ENCODE measurements around the gene NFATC2IP. TPM values are rescaled to one million over a fixed set of nuclear protein-coding genes. Genes with fewer than 3 reads are reported as not detected.
"Not testable (repeated sequence)": the region's sequence is repeated elsewhere in the genome, so short reads cannot be mapped to it uniquely, and the experiment has no call there.

NFATC2IP gene
- total RNA-seq, 1 donor from 2014 or later: 32.6 TPM

- DNase-seq (ENCODE audit: low read depth) (peak; percentile 66), FAIRE-seq (no peak)
- Mint-ChIP-seq H3K4me3 (ENCODE audit: unreplicated experiment) (peak overlapping the region; percentile 92), H3K9me3 (ENCODE audit: unreplicated experiment) (no peaks in the 10 kb centered on the region), H3K4me1 (ENCODE audit: low read depth, unreplicated experiment) (peaks cover 6% of the 10 kb centered on the region), H3K27ac (ENCODE audit: unreplicated experiment) (peak overlapping the region; percentile 99), H3K36me3 (ENCODE audit: low read depth, unreplicated experiment) (no peaks in the 10 kb centered on the region), H3K27me3 (ENCODE audit: low read depth, unreplicated experiment) (no peaks in the 10 kb centered on the region)
- Histone ChIP-seq H3K27me3 (ENCODE audit: insufficient read depth, low read length) (no peaks in the 10 kb centered on the region), H4K20me1 (ENCODE audit: insufficient read depth, low read length) (peaks cover 12% of the 10 kb centered on the region), H3K27ac (ENCODE audit: low read depth, low read length) (peak overlapping the region; percentile 88), H3K79me2 (ENCODE audit: insufficient read depth, low read length) (peaks cover 7% of the 10 kb centered on the region), H3K4me3 (ENCODE audit: insufficient read depth, low read depth, low read length) (peak overlapping the region; percentile 79), H3K4me1 (ENCODE audit: insufficient read depth, low read length) (peaks cover 4% of the 10 kb centered on the region), H3K9ac (ENCODE audit: low read length) (peak overlapping the region; percentile 93), H3K4me2 (ENCODE audit: low read length) (peak overlapping the region; percentile 99), H2AFZ (ENCODE audit: low read depth, low read length) (peak overlapping the region; percentile 92), H3K9me3 (ENCODE audit: insufficient read depth, low read depth, low read length) (no peaks in the 10 kb centered on the region), H3K36me3 (ENCODE audit: insufficient read depth, low read length) (no peaks in the 10 kb centered on the region)
- TF ChIP-seq EZH2 (IDR thresholded peaks at IDR 0.05; ENCODE audit: insufficient read depth, low read length) (no peak), CTCF (IDR thresholded peaks at IDR 0.05; ENCODE audit: insufficient read depth, low read depth, low read length) (no peak)
These were observed 25.1 kb upstream of the NFATC2IP start for GRCh38 chr16:28925386-28926228.

- H3K9me3 ChIP-seq (ENCODE audit: insufficient read depth, low read depth, low read length); H3K79me2 ChIP-seq (ENCODE audit: insufficient read depth, low read length); H3K27ac ChIP-seq (ENCODE audit: low read depth, low read length); H2AFZ ChIP-seq (ENCODE audit: low read depth, low read length); H3K36me3 ChIP-seq (ENCODE audit: insufficient read depth, low read length); H3K9me3 Mint-ChIP-seq (ENCODE audit: unreplicated experiment); H3K27me3 Mint-ChIP-seq (ENCODE audit: low read depth, unreplicated experiment); FAIRE-seq; DNase-seq (ENCODE audit: low read depth); H3K4me1 Mint-ChIP-seq (ENCODE audit: low read depth, unreplicated experiment); H3K4me1 ChIP-seq (ENCODE audit: insufficient read depth, low read length); H3K36me3 Mint-ChIP-seq (ENCODE audit: low read depth, unreplicated experiment); H3K27me3 ChIP-seq (ENCODE audit: insufficient read depth, low read length): not testable (repeated sequence)
- H3K9ac ChIP-seq (ENCODE audit: low read length): peak overlapping the region; percentile 93
- H3K4me2 ChIP-seq (ENCODE audit: low read length): peak overlapping the region; percentile 99
- peak overlapping the region; percentile 99 for H3K27ac Mint-ChIP-seq (ENCODE audit: unreplicated experiment)
- peaks cover 12% of the 10 kb centered on the region for H4K20me1 ChIP-seq (ENCODE audit: insufficient read depth, low read length)
- H3K4me3 ChIP-seq (ENCODE audit: insufficient read depth, low read depth, low read length): peak overlapping the region; percentile 79
- peak overlapping the region; percentile 92 for H3K4me3 Mint-ChIP-seq (ENCODE audit: unreplicated experiment)
These were observed 24.5 kb upstream of the NFATC2IP start for GRCh38 chr16:28926284-28926683.

- H3K36me3 ChIP-seq (ENCODE audit: insufficient read depth, low read length): no peaks in the 10 kb centered on the region
- no peak overlapping the region for H3K27ac Mint-ChIP-seq (ENCODE audit: unreplicated experiment)
- peaks cover 4% of the 10 kb centered on the region for H3K27me3 Mint-ChIP-seq (ENCODE audit: low read depth, unreplicated experiment)
- no peaks in the 10 kb centered on the region for H3K9me3 Mint-ChIP-seq (ENCODE audit: unreplicated experiment)
- H3K4me3 ChIP-seq (ENCODE audit: insufficient read depth, low read depth, low read length): no peak overlapping the region
- no peaks in the 10 kb centered on the region for H3K9me3 ChIP-seq (ENCODE audit: insufficient read depth, low read depth, low read length)
- H4K20me1 ChIP-seq (ENCODE audit: insufficient read depth, low read length): peaks cover 12% of the 10 kb centered on the region
- no peak overlapping the region for H3K9ac ChIP-seq (ENCODE audit: low read length)
- H3K36me3 Mint-ChIP-seq (ENCODE audit: low read depth, unreplicated experiment): no peaks in the 10 kb centered on the region
- H3K4me3 Mint-ChIP-seq (ENCODE audit: unreplicated experiment): no peak overlapping the region
- FAIRE-seq: no peak
- H3K4me1 ChIP-seq (ENCODE audit: insufficient read depth, low read length): peaks cover 4% of the 10 kb centered on the region
- peaks cover 7% of the 10 kb centered on the region for H3K79me2 ChIP-seq (ENCODE audit: insufficient read depth, low read length)
- H3K4me2 ChIP-seq (ENCODE audit: low read length): no peak overlapping the region
- TF ChIP-seq CTCF (IDR thresholded peaks at IDR 0.05; ENCODE audit: insufficient read depth, low read depth, low read length) (no peak), EZH2 (IDR thresholded peaks at IDR 0.05; ENCODE audit: insufficient read depth, low read length) (no peak)
- no peak for DNase-seq (ENCODE audit: low read depth)
- H3K27me3 ChIP-seq (ENCODE audit: insufficient read depth, low read length): no peaks in the 10 kb centered on the region
- no peak overlapping the region for H2AFZ ChIP-seq (ENCODE audit: low read depth, low read length)
- peaks cover 6% of the 10 kb centered on the region for H3K4me1 Mint-ChIP-seq (ENCODE audit: low read depth, unreplicated experiment)
- no peak overlapping the region for H3K27ac ChIP-seq (ENCODE audit: low read depth, low read length)
These were observed 22.9 kb upstream of the NFATC2IP start for GRCh38 chr16:28927815-28928214.

Measured in astrocyte (in vitro differentiated cells and primary cell).